HepG2 (cell line): ENCODE data around the gene VAV2. TPM values are rescaled to one million over a fixed set of nuclear protein-coding genes. Genes with fewer than 3 reads are reported as not detected.

Experiments used
- ATAC-seq: fragments of 200-7000 bp; cut with Tn5 transposase; 3 replicates; pipeline ENCODE4 v1.9.1; 2020; ENCODE audit warnings: mild to moderate bottlenecking, moderate library complexity
- BruUV-seq: library from RNA; stranded (reverse); fragments of 400-500 nt; replicated peaks from 2 replicates; lab custom pipeline; 2021; lab: Mats Ljungman, UMichigan
- CTCF ChIA-PET: fragments of 300-600 bp; formaldehyde crosslinking; extraction: SDS; loops from one replicate; lab custom pipeline; 2021; ENCODE audit warnings: low total read pairs, inconsistent platforms, low intra/inter-chr PET ratio; lab: Yijun Ruan, JAX
- POLR2A ChIA-PET: fragments of 350-600 bp; sonication (Branson Sonifier 250); formaldehyde crosslinking; loops from one replicate; lab custom pipeline; 2020; ENCODE audit warnings: antibody characterized with exemption, inconsistent platforms; lab: Yijun Ruan, JAX
- DNase-seq: peaks from one replicate; pipeline ENCODE4 v3.0.0-alpha.2; 2015; ENCODE audit warnings: low spot score
- FAIRE-seq: peaks from 3 replicates; lab custom pipeline; 2011; peaks lifted over from hg19 to GRCh38; lab: Jason Lieb, UNC
- H2AFZ ChIP-seq: one replicate; pipeline ENCODE4 v1.6.1; 2011; ENCODE audit warnings: low read length, inconsistent platforms
- H3K27ac ChIP-seq: fragments of 300-600 bp; 3 replicates; pipeline ENCODE4 v1.8.0; 2011; ENCODE audit warnings: mixed run types, mild to moderate bottlenecking, mixed read lengths, low read length, inconsistent platforms; ENCODE audit not compliant: insufficient read depth; ENCODE audit errors: extremely low read length
- H3K27me3 ChIP-seq, 2 experiments: fragments of 200-600 bp in 1 of 2; 2 replicates in 1 of 2; 3 replicates in 1 of 2; pipeline versions ENCODE4 v1.6.0 to v1.8.0; 2011; ENCODE audit warnings: low read length in 2 of 2, mild to moderate bottlenecking in 2 of 2, moderate library complexity in 2 of 2, inconsistent platforms in 1 of 2; ENCODE audit not compliant: insufficient read depth in 2 of 2, control insufficient read depth in 1 of 2
- H3K36me3 ChIP-seq, 2 experiments: fragments of 200-600 bp in 1 of 2; replicated peaks in 1 of 2; 2 replicates in 1 of 2; 3 replicates in 1 of 2; pipeline versions ENCODE4 v1.5.1 to v1.8.0; 2011; ENCODE audit warnings: low read length in 2 of 2, inconsistent platforms in 1 of 2; ENCODE audit not compliant: insufficient read depth in 2 of 2, control insufficient read depth in 1 of 2
- H3K4me1 ChIP-seq: 2 replicates; pipeline ENCODE4 v1.5.1; 2012; ENCODE audit warnings: low read length, inconsistent platforms; ENCODE audit not compliant: insufficient read depth
- H3K4me2 ChIP-seq: 2 replicates; pipeline ENCODE4 v1.6.0; 2011; ENCODE audit warnings: low read depth, low read length, inconsistent platforms
- H3K4me3 ChIP-seq, 3 experiments: fragments of 200-600 bp in 1 of 3; sonication (generic), shearing (Covaris generic) in 1 of 3; replicated peaks in 1 of 3; 2 replicates each; pipeline ENCODE4 v1.5.1; 2011 to 2016; ENCODE audit warnings: low read length in 3 of 3, inconsistent platforms in 2 of 3, low read depth in 2 of 3, mild to moderate bottlenecking in 2 of 3, control low read depth in 1 of 3, mixed read lengths in 1 of 3; ENCODE audit not compliant: insufficient read depth in 1 of 3
- H3K79me2 ChIP-seq: one replicate; pipeline ENCODE4 v1.6.1; 2011; ENCODE audit warnings: low read length, inconsistent platforms; ENCODE audit not compliant: insufficient read depth
- H3K9ac ChIP-seq: 2 replicates; pipeline ENCODE4 v1.6.0; 2011; ENCODE audit warnings: mild to moderate bottlenecking, low read depth, low read length, inconsistent platforms; ENCODE audit not compliant: insufficient read depth
- H3K9me3 ChIP-seq: 2 replicates; pipeline ENCODE4 v1.5.1; 2012; ENCODE audit warnings: mild to moderate bottlenecking, low read length
- H4K20me1 ChIP-seq: 2 replicates; pipeline ENCODE4 v1.6.0; 2011; ENCODE audit warnings: inconsistent platforms, mild to moderate bottlenecking, low read length, moderate library complexity; ENCODE audit not compliant: insufficient read depth
- AKNA ChIP-seq: sonication (generic); formaldehyde crosslinking; IDR thresholded peaks from 2 replicates; pipeline ENCODE4 v1.4.0; 2020; ENCODE audit warnings: missing genetic modification reagents, borderline replicate concordance
- CBX1 ChIP-seq: IDR thresholded peaks from one replicate; pipeline ENCODE4 v1.6.1; 2016; ENCODE audit warnings: antibody characterized with exemption, low read depth
- CCDC6 ChIP-seq: sonication (generic); formaldehyde crosslinking; IDR thresholded peaks from 2 replicates; pipeline ENCODE4 v1.8.1; 2022; ENCODE audit warnings: mild to moderate bottlenecking, missing genetic modification reagents, moderate library complexity
- DNMT3B ChIP-seq: conservative IDR thresholded peaks from 2 replicates; pipeline ENCODE4 v1.6.1; 2016; ENCODE audit warnings: missing biosample characterization, control low read depth
- FOXM1 ChIP-seq: sonication (generic); formaldehyde crosslinking; IDR thresholded peaks from 2 replicates; pipeline ENCODE4 v1.5.0; 2020; ENCODE audit warnings: missing genetic modification reagents
- HIVEP1 ChIP-seq: sonication (generic); formaldehyde crosslinking; IDR thresholded peaks from 2 replicates; pipeline ENCODE4 v1.4.0; 2020; ENCODE audit warnings: mild to moderate bottlenecking, missing genetic modification reagents
- KDM2A ChIP-seq: sonication (generic); formaldehyde crosslinking; IDR thresholded peaks from 2 replicates; pipeline ENCODE4 v1.4.0; 2020; ENCODE audit warnings: low read depth, missing genetic modification reagents, borderline replicate concordance
- KMT2B ChIP-seq: IDR thresholded peaks from 2 replicates; pipeline ENCODE4 v1.6.1; 2016; ENCODE audit warnings: missing genetic modification reagents, missing compliant biosample characterization
- MTA3 ChIP-seq: sonication (generic); formaldehyde crosslinking; IDR thresholded peaks from 2 replicates; pipeline ENCODE4 v1.4.0; 2020; ENCODE audit warnings: missing genetic modification reagents
- PCBP2 ChIP-seq: fragments of 200-400 bp; formaldehyde crosslinking; optimal IDR thresholded peaks from 2 replicates; pipeline ENCODE3; 2018; ENCODE audit warnings: low read length, low read depth; ENCODE audit not compliant: poor library complexity, severe bottlenecking
- SMARCC2 ChIP-seq: fragments of 450-650 bp; IDR thresholded peaks from 2 replicates; pipeline ENCODE4 v1.6.1; 2017; ENCODE audit warnings: antibody characterized with exemption, mild to moderate bottlenecking
- SOX13 ChIP-seq, 3 experiments: fragments of 450-650 bp in 1 of 3; sonication (generic) in 1 of 3; formaldehyde crosslinking in 1 of 3; IDR thresholded peaks in 2 of 3; conservative IDR thresholded peaks in 1 of 3; 2 replicates each; pipeline versions ENCODE4 v1.5.0 to v1.6.1; 2016 to 2020; ENCODE audit warnings: antibody characterized with exemption in 1 of 3, mild to moderate bottlenecking in 1 of 3, missing compliant biosample characterization in 1 of 3, missing genetic modification reagents in 1 of 3, moderate library complexity in 1 of 3
- SP1 ChIP-seq, 2 experiments: fragments of 450-650 bp in 1 of 2; sonication (generic) in 1 of 2; formaldehyde crosslinking in 1 of 2; IDR thresholded peaks; 2 replicates each; pipeline versions ENCODE4 v1.4.0 to v1.6.1; 2016 to 2020; ENCODE audit warnings: missing genetic modification reagents in 1 of 2
- ZBTB2 ChIP-seq: sonication (generic); formaldehyde crosslinking; IDR thresholded peaks from 2 replicates; pipeline ENCODE4 v1.8.0; 2022; ENCODE audit warnings: low read depth, missing genetic modification reagents
- ZMAT3 ChIP-seq: sonication (generic); formaldehyde crosslinking; conservative IDR thresholded peaks from 2 replicates; pipeline ENCODE4 v1.7.0; 2021; ENCODE audit warnings: missing genetic modification reagents
- ZNF160 ChIP-seq: sonication (generic); formaldehyde crosslinking; IDR thresholded peaks from 2 replicates; pipeline ENCODE4 v1.8.0; 2022; ENCODE audit warnings: mild to moderate bottlenecking, inconsistent platforms, missing genetic modification reagents
- ZSCAN22 ChIP-seq: sonication (generic); formaldehyde crosslinking; IDR thresholded peaks from 2 replicates; pipeline ENCODE4 v1.4.0; 2020; ENCODE audit warnings: mild to moderate bottlenecking, missing genetic modification reagents
- WGBS: methylation state at CpG from one replicate; pipeline ENCODE4 v1.1.6; 2017; ENCODE audit warnings: low lambda C conversion rate; 5-methylcytosine and 5-hydroxymethylcytosine counted together
- in situ Hi-C: cut with HindIII; loops from 2 replicates; pipeline ENCODE4 v1.10.0; 2017; ENCODE audit warnings: low pct_unique_long_range_greater_than_20kb; ENCODE audit not compliant: extremely low pct_ligation_motif_present
- intact Hi-C: fragments of 100-400 bp; cut with micrococcal nuclease; formaldehyde crosslinking; loops from one replicate; pipeline ENCODE4 v1.10.0; 2022; ENCODE audit not compliant: unreplicated experiment
- polyA plus RNA-seq, 8 experiments: library from polyadenylated mRNA; depleted of rRNA in 3 of 8; stranded (reverse) in 7 of 8; unstranded in 1 of 8; fragments of >200 nt; fragmentation: Illumina TruSeq in 4 of 8; extraction: Trizol in 4 of 8; gene quantifications; 2 replicates each; pipeline versions ENCODE4 v1.2.1 to v1.2.3, GENCODE V29; 2011 to 2016; ENCODE audit warnings: low read depth in 4 of 8, missing spikeins in 1 of 8, mixed read lengths in 1 of 8; ENCODE audit not compliant: insufficient read depth in 1 of 8
- total RNA-seq, 5 experiments: library from RNA; depleted of rRNA; stranded (reverse); fragments of >200 nt; fragmentation: Illumina TruSeq; extraction: Trizol; gene quantifications; 2 replicates each; pipeline ENCODE4 v1.2.3, GENCODE V29; 2016; ENCODE audit warnings: low read depth in 1 of 5

The VAV2 gene
- total and polyA plus RNA-seq, 2 of the 13 experiments (the other 11 are each of a cell fraction or from before 2014, with no cell fraction given): 22.5 to 22.9 TPM

- intact Hi-C loops: no loop called here
- H3K79me2 ChIP-seq: peaks cover 98% of the 10 kb centered on the region
- ATAC-seq (peak; percentile 46), FAIRE-seq (no peak), DNase-seq (peak; percentile 63)
- H3K27me3 ChIP-seq: no peaks in the 10 kb centered on the region
- BruUV-seq: no TSS peak
- no peak overlapping the region; the same call in none of the 2 replicates for H3K9ac ChIP-seq
- no peaks in the 10 kb centered on the region for H3K9me3 ChIP-seq
- H3K27ac ChIP-seq: peak overlapping the region; percentile 68
- ChIA-PET CTCF (no interaction called here), POLR2A (interaction anchor here (1.0 kb wide), 1 partner anchor 82 kb away, joined by 3 read pairs; no protein-coding TSS in a partner anchor)
- WGBS: 39% methylated on average over 4 of the region's 22 CpGs
- H3K4me3 ChIP-seq: peak overlapping the region in 1 of 3 experiments; percentile 46; a peak in 1 of 6 replicates
- H3K4me2 ChIP-seq: peak overlapping the region; percentile 62
- peaks cover 3 to 8% of the 10 kb centered on the region in 2 experiments; a peak in 3 of 5 replicates for H3K36me3 ChIP-seq
- H4K20me1 ChIP-seq: peaks cover 23% of the 10 kb centered on the region; the same call in 1 of the 2 replicates
- peaks cover 86% of the 10 kb centered on the region for H3K4me1 ChIP-seq
- in situ Hi-C loops: no loop called here
- H2AFZ ChIP-seq: no peak overlapping the region
- TF ChIP-seq ZSCAN22 (CRISPR knock-in tag): no peak
- no peak for TF ChIP-seq MTA3 (CRISPR knock-in tag)
- TF ChIP-seq HIVEP1 (CRISPR knock-in tag): no peak
- TF ChIP-seq SOX13 (IDR thresholded peaks at IDR 0.05): no peak
- no peak; a peak in 1 of 4 replicates for TF ChIP-seq SOX13 (CRISPR knock-in tag; conservative IDR thresholded peaks at IDR 0.05 in 1 of 2, IDR thresholded peaks at IDR 0.05 in 1 of 2)
- TF ChIP-seq PCBP2: no peak
- TF ChIP-seq SP1 (IDR thresholded peaks at IDR 0.05): no peak
- TF ChIP-seq SP1 (CRISPR knock-in tag; IDR thresholded peaks at IDR 0.05): no peak
- TF ChIP-seq ZNF160 (CRISPR knock-in tag): no peak
- TF ChIP-seq CCDC6: no peak
- 0 out of 2 replicates have a peak, but pooled peaks have one; percentile 50 for TF ChIP-seq ZMAT3 (CRISPR knock-in tag)
- TF ChIP-seq KDM2A (CRISPR knock-in tag): no peak; the same call in 1 of the 2 replicates
- TF ChIP-seq CBX1: peak; percentile 43
- TF ChIP-seq SMARCC2: no peak
- TF ChIP-seq ZBTB2 (CRISPR knock-in tag): no peak
- no peak for TF ChIP-seq FOXM1 (CRISPR knock-in tag)
- TF ChIP-seq DNMT3B: no peak
- no peak for TF ChIP-seq AKNA (CRISPR knock-in tag)
- no peak for TF ChIP-seq KMT2B
Measured at GRCh38 chr9:133973791-133974630, 18.1 kb downstream of the VAV2 start.
